Astrocyte (in vitro differentiated cells and primary cell): ENCODE results near the gene SRL.

Experiments
- EZH2 ChIP-seq: IDR thresholded peaks from 2 replicates; pipeline ENCODE4 v1.6.1; 2012; ENCODE audit warnings: mild to moderate bottlenecking, low read length, inconsistent platforms; ENCODE audit not compliant: insufficient read depth
- TF ChIP-seq, protein P1 (sequence below): IDR thresholded peaks from 2 replicates; pipeline ENCODE4 v1.5.1; 2011; ENCODE audit warnings: low read depth, mild to moderate bottlenecking, inconsistent platforms, low read length, moderate library complexity; ENCODE audit not compliant: insufficient read depth

DNA sequence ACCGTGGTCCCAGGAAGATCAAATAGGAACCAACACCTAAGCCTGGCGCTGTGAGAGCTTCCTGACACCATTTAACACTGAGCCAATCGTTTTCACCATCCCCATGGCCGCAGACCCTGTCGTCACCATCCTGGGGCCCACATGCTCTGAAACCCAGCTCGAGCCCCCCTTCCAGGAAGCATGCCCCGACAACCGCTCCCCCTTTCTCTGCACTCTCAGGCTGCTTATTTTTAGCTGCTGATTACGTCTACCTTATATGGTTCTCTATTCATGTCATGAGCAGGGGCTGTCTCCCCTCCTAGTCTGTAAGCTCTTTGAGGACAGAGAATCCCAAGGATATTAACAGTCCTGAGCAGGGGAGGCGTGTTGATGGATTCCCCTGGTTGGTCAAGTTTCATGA is 10.5 kb downstream of the SRL start:
- no peak for TF ChIP-seq EZH2
- TF ChIP-seq, protein P1, sequence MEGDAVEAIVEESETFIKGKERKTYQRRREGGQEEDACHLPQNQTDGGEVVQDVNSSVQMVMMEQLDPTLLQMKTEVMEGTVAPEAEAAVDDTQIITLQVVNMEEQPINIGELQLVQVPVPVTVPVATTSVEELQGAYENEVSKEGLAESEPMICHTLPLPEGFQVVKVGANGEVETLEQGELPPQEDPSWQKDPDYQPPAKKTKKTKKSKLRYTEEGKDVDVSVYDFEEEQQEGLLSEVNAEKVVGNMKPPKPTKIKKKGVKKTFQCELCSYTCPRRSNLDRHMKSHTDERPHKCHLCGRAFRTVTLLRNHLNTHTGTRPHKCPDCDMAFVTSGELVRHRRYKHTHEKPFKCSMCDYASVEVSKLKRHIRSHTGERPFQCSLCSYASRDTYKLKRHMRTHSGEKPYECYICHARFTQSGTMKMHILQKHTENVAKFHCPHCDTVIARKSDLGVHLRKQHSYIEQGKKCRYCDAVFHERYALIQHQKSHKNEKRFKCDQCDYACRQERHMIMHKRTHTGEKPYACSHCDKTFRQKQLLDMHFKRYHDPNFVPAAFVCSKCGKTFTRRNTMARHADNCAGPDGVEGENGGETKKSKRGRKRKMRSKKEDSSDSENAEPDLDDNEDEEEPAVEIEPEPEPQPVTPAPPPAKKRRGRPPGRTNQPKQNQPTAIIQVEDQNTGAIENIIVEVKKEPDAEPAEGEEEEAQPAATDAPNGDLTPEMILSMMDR = no peak
